DND-41 (cell line): ENCODE results near the gene COPS4.

Experiments used
- ATAC-seq: fragments of 200-7000 bp; cut with Tn5 transposase; 3 replicates; pipeline ENCODE4 v1.9.1; 2021; ENCODE audit warnings: low read depth; ENCODE audit not compliant: insufficient read depth
- DNase-seq: peaks from one replicate; pipeline ENCODE4 v3.0.0-alpha.2; 2020
- H2AFZ ChIP-seq: 2 replicates; pipeline ENCODE4 v1.6.0; 2012; ENCODE audit warnings: low read depth, low read length
- H3K27ac ChIP-seq: 2 replicates; pipeline ENCODE4 v1.5.1; 2012; ENCODE audit warnings: low read length, inconsistent platforms
- H3K27me3 ChIP-seq: fragments of 200-600 bp; sonication (generic); 2 replicates; pipeline ENCODE4 v1.6.0; 2012; ENCODE audit warnings: low read length, mild to moderate bottlenecking, inconsistent platforms; ENCODE audit not compliant: insufficient read depth, poor library complexity
- H3K36me3 ChIP-seq: 2 replicates; pipeline ENCODE4 v1.5.1; 2012; ENCODE audit warnings: low read length, inconsistent platforms; ENCODE audit not compliant: insufficient read depth
- H3K4me1 ChIP-seq: 2 replicates; pipeline ENCODE4 v1.5.1; 2012; ENCODE audit warnings: mild to moderate bottlenecking, low read length; ENCODE audit not compliant: insufficient read depth
- H3K4me2 ChIP-seq: 2 replicates; pipeline ENCODE4 v1.6.0; 2012; ENCODE audit warnings: mild to moderate bottlenecking, moderate library complexity, low read length, inconsistent platforms; ENCODE audit not compliant: insufficient read depth
- H3K4me3 ChIP-seq, 2 experiments: fragments of 200-600 bp in 1 of 2; shearing (Covaris generic) in 1 of 2; 2 replicates each; pipeline ENCODE4 v1.5.1; 2012 to 2016; ENCODE audit warnings: inconsistent platforms in 2 of 2, low read length in 2 of 2, mild to moderate bottlenecking in 2 of 2, low read depth in 1 of 2, moderate library complexity in 1 of 2
- H3K79me2 ChIP-seq: 2 replicates; pipeline ENCODE4 v1.6.0; 2012; ENCODE audit warnings: low read length, inconsistent platforms; ENCODE audit not compliant: insufficient read depth
- H3K9ac ChIP-seq: 2 replicates; pipeline ENCODE4 v1.6.0; 2012; ENCODE audit warnings: low read depth, mild to moderate bottlenecking, inconsistent platforms, low read length, moderate library complexity
- H3K9me3 ChIP-seq: 2 replicates; pipeline ENCODE4 v1.5.1; 2012; ENCODE audit warnings: low read length, moderate library complexity, mild to moderate bottlenecking, inconsistent platforms; ENCODE audit not compliant: insufficient read depth, severe bottlenecking
- H4K20me1 ChIP-seq: 2 replicates; pipeline ENCODE4 v1.6.0; 2012; ENCODE audit warnings: low read length; ENCODE audit not compliant: insufficient read depth
- CTCF ChIP-seq: IDR thresholded peaks from 2 replicates; pipeline ENCODE4 v1.5.1; 2012; ENCODE audit warnings: borderline replicate concordance, low read length, moderate library complexity, mild to moderate bottlenecking; ENCODE audit not compliant: poor library complexity, severe bottlenecking; ENCODE audit errors: extremely low read depth
- EZH2 ChIP-seq: IDR thresholded peaks from 3 replicates; pipeline ENCODE4 v1.6.1; 2012; ENCODE audit warnings: borderline replicate concordance, low read depth, mild to moderate bottlenecking, moderate library complexity, low read length, inconsistent platforms; ENCODE audit not compliant: severe bottlenecking

The COPS4 gene

DNA sequence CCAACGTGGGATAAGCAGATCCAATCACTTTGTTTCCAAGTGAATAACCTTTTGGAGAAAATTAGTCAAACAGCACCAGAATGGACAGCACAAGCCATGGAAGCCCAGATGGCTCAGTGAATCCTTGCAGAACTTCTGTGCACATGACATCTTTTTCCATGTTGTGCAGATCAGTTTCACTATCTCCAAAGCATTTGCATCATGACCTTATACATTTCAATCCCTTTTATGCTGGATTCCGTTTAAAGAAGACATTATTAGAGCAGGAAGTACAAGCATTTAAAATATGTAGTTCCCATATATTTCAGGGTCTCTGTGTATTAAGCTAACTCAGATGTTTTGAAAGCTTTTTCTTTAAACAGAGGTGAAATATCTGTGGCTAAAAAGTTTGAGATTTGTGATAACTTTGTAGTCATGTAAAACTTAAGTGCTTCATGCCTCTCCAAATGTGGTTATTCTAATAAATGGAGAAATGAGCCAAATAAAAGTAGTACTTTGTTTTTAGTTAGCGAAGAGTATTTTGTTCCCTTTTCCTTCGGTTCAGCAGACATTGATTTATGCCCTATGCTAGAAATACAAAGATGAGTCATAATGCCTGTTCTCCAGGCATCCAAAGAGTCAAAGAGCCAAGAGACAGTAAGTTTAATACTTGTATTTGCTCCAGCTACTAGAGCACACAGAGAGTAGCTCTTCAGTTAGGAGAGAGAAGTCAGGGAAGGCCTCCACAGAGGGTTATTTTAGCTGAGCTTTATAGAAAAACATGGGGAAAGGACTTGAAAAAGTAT lies 40.5 kb downstream of the COPS4 start:
- no peak for TF ChIP-seq EZH2
- no peak for TF ChIP-seq CTCF
- DNase-seq, result no peak
- Histone ChIP-seq H3K27me3 (no peaks in the 10 kb centered on the region), H3K27ac (no peak overlapping the region), H4K20me1 (no peaks in the 10 kb centered on the region), H2AFZ (no peak overlapping the region), H3K4me2 (no peak overlapping the region), H3K79me2 (no peaks in the 10 kb centered on the region), H3K9me3 (no peaks in the 10 kb centered on the region), H3K9ac (no peak overlapping the region), H3K36me3 (peaks cover 33% of the 10 kb centered on the region), H3K4me1 (0 out of 2 replicates have a peak, but pooled peaks cover 5% of the 10 kb centered on the region), H3K4me3 (no peak overlapping the region)
- no peak for ATAC-seq

GRCh38 chr4:83080561-83080960 lies 45.6 kb downstream of the COPS4 start:
- H3K36me3 ChIP-seq, result peaks cover 12% of the 10 kb centered on the region
- no peak overlapping the region for H3K9ac ChIP-seq
- DNase-seq, result no peak
- H3K4me3 ChIP-seq, result no peak overlapping the region
- H3K9me3 ChIP-seq, result no peaks in the 10 kb centered on the region
- TF ChIP-seq CTCF, result no peak
- TF ChIP-seq EZH2, result no peak
- no peaks in the 10 kb centered on the region; the same call in 1 of the 2 replicates for H3K4me1 ChIP-seq
- no peak overlapping the region for H3K4me2 ChIP-seq
- H3K79me2 ChIP-seq, result no peaks in the 10 kb centered on the region
- no peak overlapping the region for H2AFZ ChIP-seq
- no peak for ATAC-seq
- H4K20me1 ChIP-seq, result no peaks in the 10 kb centered on the region
- H3K27me3 ChIP-seq, result no peaks in the 10 kb centered on the region
- no peak overlapping the region for H3K27ac ChIP-seq

DNA sequence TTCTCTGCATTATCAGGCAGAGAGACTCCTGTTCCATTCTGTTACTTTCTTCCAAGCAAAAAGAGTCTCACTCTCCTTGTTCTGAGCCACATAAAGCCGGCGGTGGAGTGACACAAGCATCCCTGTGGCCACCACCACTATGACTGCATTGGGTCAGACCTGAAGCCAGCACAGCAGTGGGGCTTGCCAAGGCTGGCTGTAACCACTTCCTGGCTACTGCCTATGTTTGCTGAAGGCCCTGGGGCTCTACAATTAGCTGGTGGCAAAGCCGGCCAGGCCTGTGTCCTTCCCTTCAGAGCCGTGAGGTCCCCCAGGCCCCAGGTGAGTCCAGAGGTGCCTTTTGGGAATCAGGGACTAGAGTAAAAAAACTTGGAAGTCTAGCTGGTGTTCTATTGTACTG lies 47.8 kb downstream of the COPS4 start:
- H3K4me2 ChIP-seq, result no peak overlapping the region

More for the DNA sequence above, 47.8 kb downstream of the COPS4 start:
- Histone ChIP-seq H3K27ac (no peak overlapping the region), H4K20me1 (no peaks in the 10 kb centered on the region), H3K27me3 (no peaks in the 10 kb centered on the region), H3K4me3 (no peak overlapping the region), H3K4me1 (no peaks in the 10 kb centered on the region; the same call in 1 of the 2 replicates), H3K36me3 (no peaks in the 10 kb centered on the region), H3K9me3 (no peaks in the 10 kb centered on the region), H3K79me2 (no peaks in the 10 kb centered on the region), H3K9ac (no peak overlapping the region), H2AFZ (no peak overlapping the region)
- DNase-seq (no peak), ATAC-seq (no peak)
- TF ChIP-seq EZH2 (no peak), CTCF (no peak)
